22Rv1 (cell line): ENCODE results near the gene MYO9B.

Experiments used
- CTCF ChIP-seq: fragments of 450-650 bp; IDR thresholded peaks from 2 replicates; pipeline ENCODE4 v1.5.1; 2017; ENCODE audit warnings: mild to moderate bottlenecking
- ZFX ChIP-seq: fragments of 450-650 bp; IDR thresholded peaks from 2 replicates; pipeline ENCODE4 v1.6.1; 2017; ENCODE audit warnings: antibody characterized with exemption, borderline replicate concordance

- TF ChIP-seq CTCF (no peak), ZFX (no peak)
Measured at GRCh38 chr19:17075035-17075863, at the start of gene MYO9B, which contains the start of gene HAUS8.
